ENCODE measurements around the gene PNPT1.
"Not testable (repeated sequence)": the region's sequence is repeated elsewhere in the genome, so short reads cannot be mapped to it uniquely, and the experiment has no call there.

The PNPT1 gene

GRCh38 chr2:55693181-55694125 is at the start of gene PNPT1:
TSS of gene PNPT1 (minus strand) at chr2:55693844. CDS start at chr2:55693823, 21 bp downstream.
- Mint-ChIP-seq H3K4me3 (peak within 1 kb of the TSS; percentile 98), H3K9me3 (no peaks in the 10 kb centered on the region), H3K27me3 (no peaks in the 10 kb centered on the region), H3K27ac (peak within 1 kb of the TSS; percentile 98), H3K36me3 (ENCODE audit: low read depth) (peaks cover 43% of the 10 kb centered on the region), H3K4me1 (ENCODE audit: low read depth) (peaks cover 42% of the 10 kb centered on the region)
- peak; percentile 95 for DNase-seq

GRCh38 chr2:55742996-55743395 is 49.4 kb upstream of the PNPT1 start:
- H3K9me3 Mint-ChIP-seq, result no peaks in the 10 kb centered on the region
- no peaks in the 10 kb centered on the region for H3K4me1 Mint-ChIP-seq (ENCODE audit: low read depth)
- no peak for DNase-seq
- H3K27me3 Mint-ChIP-seq, result peaks cover 26% of the 10 kb centered on the region
- H3K27ac Mint-ChIP-seq, result no peak overlapping the region
- H3K36me3 Mint-ChIP-seq (ENCODE audit: low read depth), result no peaks in the 10 kb centered on the region
- H3K4me3 Mint-ChIP-seq, result no peak overlapping the region

GRCh38 chr2:55736019-55736536 is 42.4 kb upstream of the PNPT1 start:
- H3K4me1 Mint-ChIP-seq (ENCODE audit: low read depth); DNase-seq; H3K27me3 Mint-ChIP-seq; H3K27ac Mint-ChIP-seq; H3K36me3 Mint-ChIP-seq (ENCODE audit: low read depth); H3K4me3 Mint-ChIP-seq; H3K9me3 Mint-ChIP-seq: not testable (repeated sequence)

GRCh38 chr2:55734726-55735125 is 41.1 kb upstream of the PNPT1 start:
- no peak for DNase-seq
- H3K27me3 Mint-ChIP-seq, result no peaks in the 10 kb centered on the region
- no peaks in the 10 kb centered on the region for H3K4me1 Mint-ChIP-seq (ENCODE audit: low read depth)
- H3K27ac Mint-ChIP-seq, result no peak overlapping the region
- H3K9me3 Mint-ChIP-seq, result no peaks in the 10 kb centered on the region
- H3K36me3 Mint-ChIP-seq (ENCODE audit: low read depth), result no peaks in the 10 kb centered on the region
- H3K4me3 Mint-ChIP-seq, result no peak overlapping the region

- Mint-ChIP-seq H3K4me3 (no peak overlapping the region), H3K27me3 (no peaks in the 10 kb centered on the region), H3K27ac (no peak overlapping the region), H3K9me3 (no peaks in the 10 kb centered on the region), H3K36me3 (ENCODE audit: low read depth) (no peaks in the 10 kb centered on the region), H3K4me1 (ENCODE audit: low read depth) (no peaks in the 10 kb centered on the region)
- DNase-seq, result no peak
Observed at GRCh38 chr2:55733335-55733734, 39.7 kb upstream of the PNPT1 start.

GRCh38 chr2:55732854-55733253 is 39.2 kb upstream of the PNPT1 start:
- no peak for DNase-seq
- H3K4me3 Mint-ChIP-seq, result no peak overlapping the region

GRCh38 chr2:55729136-55729685 is 35.6 kb upstream of the PNPT1 start:
- Mint-ChIP-seq H3K27ac (no peak overlapping the region), H3K4me1 (ENCODE audit: low read depth) (no peaks in the 10 kb centered on the region), H3K9me3 (no peaks in the 10 kb centered on the region), H3K36me3 (ENCODE audit: low read depth) (no peaks in the 10 kb centered on the region), H3K27me3 (peaks cover 2% of the 10 kb centered on the region), H3K4me3 (no peak overlapping the region)
- no peak for DNase-seq

More at GRCh38 chr2:55732854-55733253, 39.2 kb upstream of the PNPT1 start:
- no peaks in the 10 kb centered on the region for H3K4me1 Mint-ChIP-seq (ENCODE audit: low read depth)
- no peak overlapping the region for H3K27ac Mint-ChIP-seq
- H3K36me3 Mint-ChIP-seq (ENCODE audit: low read depth), result no peaks in the 10 kb centered on the region
- no peaks in the 10 kb centered on the region for H3K27me3 Mint-ChIP-seq
- H3K9me3 Mint-ChIP-seq, result no peaks in the 10 kb centered on the region

- no peak overlapping the region for H3K4me3 Mint-ChIP-seq
- DNase-seq, result no peak
- no peak overlapping the region for H3K27ac Mint-ChIP-seq
- no peaks in the 10 kb centered on the region for H3K4me1 Mint-ChIP-seq (ENCODE audit: low read depth)
- peaks cover 9% of the 10 kb centered on the region for H3K27me3 Mint-ChIP-seq
- no peaks in the 10 kb centered on the region for H3K9me3 Mint-ChIP-seq
- no peaks in the 10 kb centered on the region for H3K36me3 Mint-ChIP-seq (ENCODE audit: low read depth)
Observed at GRCh38 chr2:55721596-55722215, 28.1 kb upstream of the PNPT1 start.

- no peak for DNase-seq
- H3K9me3 Mint-ChIP-seq, result no peaks in the 10 kb centered on the region
- peaks cover 13% of the 10 kb centered on the region for H3K27me3 Mint-ChIP-seq
- no peaks in the 10 kb centered on the region for H3K36me3 Mint-ChIP-seq (ENCODE audit: low read depth)
- H3K4me1 Mint-ChIP-seq (ENCODE audit: low read depth), result no peaks in the 10 kb centered on the region
- H3K4me3 Mint-ChIP-seq, result no peak overlapping the region
- no peak overlapping the region for H3K27ac Mint-ChIP-seq
Observed at GRCh38 chr2:55720417-55720816, 26.8 kb upstream of the PNPT1 start.

- peaks cover 13% of the 10 kb centered on the region for H3K27me3 Mint-ChIP-seq
- DNase-seq, result no peak
- H3K27ac Mint-ChIP-seq, result no peak overlapping the region
- H3K9me3 Mint-ChIP-seq, result no peaks in the 10 kb centered on the region
- no peaks in the 10 kb centered on the region for H3K36me3 Mint-ChIP-seq (ENCODE audit: low read depth)
- H3K4me1 Mint-ChIP-seq (ENCODE audit: low read depth), result no peaks in the 10 kb centered on the region
- no peak overlapping the region for H3K4me3 Mint-ChIP-seq
Observed at GRCh38 chr2:55719852-55720251, 26.2 kb upstream of the PNPT1 start.

- Mint-ChIP-seq H3K36me3 (ENCODE audit: low read depth) (no peaks in the 10 kb centered on the region), H3K27me3 (peaks cover 9% of the 10 kb centered on the region), H3K9me3 (no peaks in the 10 kb centered on the region), H3K4me3 (no peak overlapping the region), H3K4me1 (ENCODE audit: low read depth) (no peaks in the 10 kb centered on the region), H3K27ac (no peak overlapping the region)
- no peak for DNase-seq
Observed at GRCh38 chr2:55718165-55719008, 24.7 kb upstream of the PNPT1 start.

- Mint-ChIP-seq H3K27me3 (peaks cover 12% of the 10 kb centered on the region), H3K4me1 (ENCODE audit: low read depth) (no peaks in the 10 kb centered on the region), H3K27ac (no peak overlapping the region), H3K9me3 (no peaks in the 10 kb centered on the region), H3K4me3 (no peak overlapping the region), H3K36me3 (ENCODE audit: low read depth) (no peaks in the 10 kb centered on the region)
- no peak for DNase-seq
Observed at GRCh38 chr2:55715626-55716025, 22.0 kb upstream of the PNPT1 start.

- H3K27ac Mint-ChIP-seq; H3K36me3 Mint-ChIP-seq (ENCODE audit: low read depth); H3K4me1 Mint-ChIP-seq (ENCODE audit: low read depth); H3K4me3 Mint-ChIP-seq; DNase-seq; H3K9me3 Mint-ChIP-seq: not testable (repeated sequence)
- H3K27me3 Mint-ChIP-seq, result peaks cover 12% of the 10 kb centered on the region
Observed at GRCh38 chr2:55715178-55715577, 21.5 kb upstream of the PNPT1 start.

GRCh38 chr2:55712477-55713060 is 18.9 kb upstream of the PNPT1 start:
- H3K9me3 Mint-ChIP-seq, result no peaks in the 10 kb centered on the region
- no peaks in the 10 kb centered on the region for H3K4me1 Mint-ChIP-seq (ENCODE audit: low read depth)
- no peak overlapping the region for H3K4me3 Mint-ChIP-seq
- no peak for DNase-seq
- no peak overlapping the region for H3K27ac Mint-ChIP-seq
- peaks cover 13% of the 10 kb centered on the region for H3K27me3 Mint-ChIP-seq
- H3K36me3 Mint-ChIP-seq (ENCODE audit: low read depth), result no peaks in the 10 kb centered on the region

Measured in activated T-cell treated with anti-CD3 and anti-CD28 coated beads, Interleukin-2, amount 50 U/mL, for 24 hours (primary cell).